Measurements from ENCODE around the gene FKBP5.

The FKBP5 gene

GRCh38 chr6:35620706-35621105 is 68.0 kb downstream of the FKBP5 start:
- no peaks in the 10 kb centered on the region for H3K27me3 ChIP-seq (replicated peaks)
- H3K36me3 ChIP-seq (replicated peaks), result peaks cover 15% of the 10 kb centered on the region
- H3K4me3 ChIP-seq (ENCODE audit: low read depth, low read length), result no peak overlapping the region
- TF ChIP-seq, protein P1, sequence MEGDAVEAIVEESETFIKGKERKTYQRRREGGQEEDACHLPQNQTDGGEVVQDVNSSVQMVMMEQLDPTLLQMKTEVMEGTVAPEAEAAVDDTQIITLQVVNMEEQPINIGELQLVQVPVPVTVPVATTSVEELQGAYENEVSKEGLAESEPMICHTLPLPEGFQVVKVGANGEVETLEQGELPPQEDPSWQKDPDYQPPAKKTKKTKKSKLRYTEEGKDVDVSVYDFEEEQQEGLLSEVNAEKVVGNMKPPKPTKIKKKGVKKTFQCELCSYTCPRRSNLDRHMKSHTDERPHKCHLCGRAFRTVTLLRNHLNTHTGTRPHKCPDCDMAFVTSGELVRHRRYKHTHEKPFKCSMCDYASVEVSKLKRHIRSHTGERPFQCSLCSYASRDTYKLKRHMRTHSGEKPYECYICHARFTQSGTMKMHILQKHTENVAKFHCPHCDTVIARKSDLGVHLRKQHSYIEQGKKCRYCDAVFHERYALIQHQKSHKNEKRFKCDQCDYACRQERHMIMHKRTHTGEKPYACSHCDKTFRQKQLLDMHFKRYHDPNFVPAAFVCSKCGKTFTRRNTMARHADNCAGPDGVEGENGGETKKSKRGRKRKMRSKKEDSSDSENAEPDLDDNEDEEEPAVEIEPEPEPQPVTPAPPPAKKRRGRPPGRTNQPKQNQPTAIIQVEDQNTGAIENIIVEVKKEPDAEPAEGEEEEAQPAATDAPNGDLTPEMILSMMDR (IDR thresholded peaks at IDR 0.05; ENCODE audit: low read depth, low read length, missing control alignments), result no peak
- no peak for DNase-seq
- no peak overlapping the region for H3K27ac ChIP-seq
- in situ Hi-C loops (cut with HindIII; ENCODE audit: low pct_ligation_motif_present, low sequenced_read_pairs), result no loop called here

- in situ Hi-C loops (cut with HindIII; ENCODE audit: low pct_ligation_motif_present, low sequenced_read_pairs), result no loop called here
- H3K4me3 ChIP-seq (ENCODE audit: low read depth, low read length), result no peak overlapping the region
- peaks cover 17% of the 10 kb centered on the region for H3K36me3 ChIP-seq (replicated peaks)
- DNase-seq, result no peak
- H3K27me3 ChIP-seq (replicated peaks), result no peaks in the 10 kb centered on the region
- TF ChIP-seq, protein P1 (IDR thresholded peaks at IDR 0.05; ENCODE audit: low read depth, low read length, missing control alignments), result no peak
- no peak overlapping the region for H3K27ac ChIP-seq
Measured at GRCh38 chr6:35613762-35614161, 75.0 kb downstream of the FKBP5 start.

- Histone ChIP-seq H3K36me3 (replicated peaks) (peaks cover 6% of the 10 kb centered on the region), H3K4me3 (ENCODE audit: low read depth, low read length) (no peak overlapping the region), H3K27me3 (replicated peaks) (no peaks in the 10 kb centered on the region), H3K27ac (no peak overlapping the region)
- TF ChIP-seq, protein P1 (IDR thresholded peaks at IDR 0.05; ENCODE audit: low read depth, low read length, missing control alignments), result no peak
- DNase-seq, result peak; percentile 59
- in situ Hi-C loops (cut with HindIII; ENCODE audit: low pct_ligation_motif_present, low sequenced_read_pairs), result no loop called here
Measured at GRCh38 chr6:35611240-35611639, 77.5 kb downstream of the FKBP5 start.

DNA sequence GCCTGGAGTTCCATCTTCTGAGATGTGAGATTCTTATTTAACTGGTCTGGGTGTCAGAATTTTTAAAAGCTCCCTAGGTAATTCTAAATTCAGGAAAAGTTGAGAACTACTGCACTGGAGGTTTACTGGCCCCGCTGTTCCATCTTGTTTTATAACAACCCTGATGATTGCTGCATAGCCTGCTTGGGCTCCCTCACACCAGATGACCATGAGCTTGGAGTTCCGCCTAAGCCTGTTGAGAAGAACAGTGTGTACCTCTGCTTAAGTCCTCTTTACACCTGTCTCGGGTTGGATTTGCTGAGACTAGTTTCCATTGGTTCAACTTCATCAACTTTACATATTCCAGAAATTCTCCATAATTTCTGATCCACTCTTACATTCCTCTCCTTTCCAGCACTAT is 77.9 kb downstream of the FKBP5 start:
- H3K27me3 ChIP-seq (replicated peaks), result no peaks in the 10 kb centered on the region
- TF ChIP-seq, protein P1 (IDR thresholded peaks at IDR 0.05; ENCODE audit: low read depth, low read length, missing control alignments), result no peak
- H3K36me3 ChIP-seq (replicated peaks), result peaks cover 6% of the 10 kb centered on the region
- H3K4me3 ChIP-seq (ENCODE audit: low read depth, low read length), result no peak overlapping the region
- no peak for DNase-seq
- no peak overlapping the region for H3K27ac ChIP-seq
- in situ Hi-C loops (cut with HindIII; ENCODE audit: low pct_ligation_motif_present, low sequenced_read_pairs), result no loop called here

- no peaks in the 10 kb centered on the region for H3K27me3 ChIP-seq (replicated peaks)
- TF ChIP-seq, protein P1 (IDR thresholded peaks at IDR 0.05; ENCODE audit: low read depth, low read length, missing control alignments), result no peak
- DNase-seq, result no peak
- peaks cover 6% of the 10 kb centered on the region for H3K36me3 ChIP-seq (replicated peaks)
- in situ Hi-C loops (cut with HindIII; ENCODE audit: low pct_ligation_motif_present, low sequenced_read_pairs), result no loop called here
- no peak overlapping the region for H3K27ac ChIP-seq
- no peak overlapping the region for H3K4me3 ChIP-seq (ENCODE audit: low read depth, low read length)
Measured at GRCh38 chr6:35609588-35609987, 79.1 kb downstream of the FKBP5 start.

- no peak overlapping the region for H3K27ac ChIP-seq
- TF ChIP-seq, protein P1 (IDR thresholded peaks at IDR 0.05; ENCODE audit: low read depth, low read length, missing control alignments), result no peak
- in situ Hi-C loops (cut with HindIII; ENCODE audit: low pct_ligation_motif_present, low sequenced_read_pairs), result no loop called here
- H3K27me3 ChIP-seq (replicated peaks), result no peaks in the 10 kb centered on the region
- H3K4me3 ChIP-seq (ENCODE audit: low read depth, low read length), result no peak overlapping the region
- peaks cover 3% of the 10 kb centered on the region for H3K36me3 ChIP-seq (replicated peaks)
- DNase-seq, result no peak
Measured at GRCh38 chr6:35607517-35608233, 81.0 kb downstream of the FKBP5 start.
